Measurements from ENCODE around the gene PRAMEF13.
"Not testable (repeated sequence)": the region's sequence is repeated elsewhere in the genome, so short reads cannot be mapped to it uniquely, and the experiment has no call there.

The PRAMEF13 gene

GRCh38 chr1:13208712-13209111 lies 7.5 kb upstream of the PRAMEF13 start:
- in situ Hi-C loops (cut with MboI; ENCODE audit: low sequenced_read_pairs) = not testable (repeated sequence)

GRCh38 chr1:13171548-13171947 lies 29.7 kb downstream of the PRAMEF13 start, which contains the start of gene PRAMEF9:
TSS of gene PRAMEF9 (plus strand) at chr1:13171848. CDS start at chr1:13175281, 3,433 bp downstream.
- in situ Hi-C loops (cut with MboI; ENCODE audit: low sequenced_read_pairs) = not testable (repeated sequence)

GRCh38 chr1:13165531-13165930 lies 35.7 kb downstream of the PRAMEF13 start, which contains the start of gene HNRNPCL4:
TSS of gene HNRNPCL4 (minus strand) at chr1:13165631. CDS start at chr1:13165467, 164 bp downstream.
- in situ Hi-C loops (cut with MboI; ENCODE audit: low sequenced_read_pairs) = not testable (repeated sequence)

- in situ Hi-C loops (cut with MboI; ENCODE audit: low sequenced_read_pairs) = not testable (repeated sequence)
Measured at GRCh38 chr1:13155909-13156308, 45.3 kb downstream of the PRAMEF13 start, which contains the start of gene PRAMEF26. TSS of gene PRAMEF26 (minus strand) at chr1:13156009. CDS start at chr1:13153095, 2,914 bp downstream.
